Muscle layer of colon (tissue), 2 donors: ENCODE measurements around the gene PIP5K1C.
"Not testable (repeated sequence)": the region's sequence is repeated elsewhere in the genome, so short reads cannot be mapped to it uniquely, and the experiment has no call there.

Experiments used
- H3K27ac ChIP-seq: one replicate; pipeline ENCODE4 v1.7.0; 2013; ENCODE audit warnings: low read depth, mild to moderate bottlenecking, low read length, moderate library complexity
- H3K27me3 ChIP-seq, 2 donors: one replicate each; pipeline ENCODE4 v1.7.0; 2013; ENCODE audit warnings: low read length in 2 of 2, mild to moderate bottlenecking in 2 of 2; ENCODE audit not compliant: insufficient read depth in 2 of 2, control insufficient read depth in 1 of 2
- H3K36me3 ChIP-seq: one replicate; pipeline ENCODE4 v1.7.0; 2013; ENCODE audit warnings: mild to moderate bottlenecking, low read length; ENCODE audit not compliant: insufficient read depth
- H3K4me1 ChIP-seq: one replicate; pipeline ENCODE4 v1.7.0; 2013; ENCODE audit warnings: mild to moderate bottlenecking, low read length; ENCODE audit not compliant: insufficient read depth
- H3K4me3 ChIP-seq, 2 donors: one replicate each; pipeline ENCODE4 v1.7.0; 2013; ENCODE audit warnings: low read length in 2 of 2, low read depth in 1 of 2, mild to moderate bottlenecking in 1 of 2, moderate library complexity in 1 of 2
- H3K9ac ChIP-seq: one replicate; pipeline ENCODE4 v1.7.0; 2013; ENCODE audit warnings: low read length
- H3K9me3 ChIP-seq: one replicate; pipeline ENCODE4 v1.7.0; 2013; ENCODE audit warnings: mild to moderate bottlenecking, low read length
- donor health status: abdominal sarcoma.
- donor health status: Adenocarcinoma of cecum.

PIP5K1C gene

GRCh38 chr19:3591876-3592613 lies 108.2 kb downstream of the PIP5K1C start:
- H3K4me1 ChIP-seq: peaks cover 2% of the 10 kb centered on the region
- no peaks in the 10 kb centered on the region for H3K9me3 ChIP-seq
- no peaks in the 10 kb centered on the region for H3K27me3 ChIP-seq
- no peak overlapping the region for H3K9ac ChIP-seq
- no peak overlapping the region for H3K27ac ChIP-seq
- H3K36me3 ChIP-seq: no peaks in the 10 kb centered on the region
- no peak overlapping the region for H3K4me3 ChIP-seq

- Histone ChIP-seq H3K4me1 (peaks cover 8% of the 10 kb centered on the region), H3K4me3 (no peak overlapping the region)
Measured at GRCh38 chr19:3590991-3591659, 109.1 kb downstream of the PIP5K1C start.

GRCh38 chr19:3589949-3590348 lies 110.3 kb downstream of the PIP5K1C start:
- peaks cover 0 to 16% of the 10 kb centered on the region in 2 donors for H3K27me3 ChIP-seq
- no peaks in the 10 kb centered on the region for H3K36me3 ChIP-seq
- no peak overlapping the region for H3K4me3 ChIP-seq
- H3K9ac ChIP-seq: no peak overlapping the region
- H3K9me3 ChIP-seq: no peaks in the 10 kb centered on the region
- peaks cover 12% of the 10 kb centered on the region for H3K4me1 ChIP-seq
- H3K27ac ChIP-seq: no peak overlapping the region

More at GRCh38 chr19:3590991-3591659, 109.1 kb downstream of the PIP5K1C start:
- no peak overlapping the region for H3K9ac ChIP-seq
- H3K27me3 ChIP-seq: peaks cover 0 to 6% of the 10 kb centered on the region in 2 donors
- H3K9me3 ChIP-seq: no peaks in the 10 kb centered on the region
- H3K36me3 ChIP-seq: no peaks in the 10 kb centered on the region
- no peak overlapping the region for H3K27ac ChIP-seq

GRCh38 chr19:3589439-3589838 lies 110.8 kb downstream of the PIP5K1C start:
- H3K9ac ChIP-seq: no peak overlapping the region
- H3K27me3 ChIP-seq: peaks cover 0 to 17% of the 10 kb centered on the region in 2 donors
- H3K4me1 ChIP-seq: peaks cover 12% of the 10 kb centered on the region
- no peaks in the 10 kb centered on the region for H3K9me3 ChIP-seq
- no peak overlapping the region for H3K27ac ChIP-seq
- H3K4me3 ChIP-seq: no peak overlapping the region
- no peaks in the 10 kb centered on the region for H3K36me3 ChIP-seq

- no peak overlapping the region for H3K27ac ChIP-seq
- no peak overlapping the region for H3K4me3 ChIP-seq
- H3K9ac ChIP-seq: no peak overlapping the region
- H3K27me3 ChIP-seq: peaks cover 0 to 17% of the 10 kb centered on the region in 2 donors
- H3K4me1 ChIP-seq: peaks cover 12% of the 10 kb centered on the region
- no peaks in the 10 kb centered on the region for H3K36me3 ChIP-seq
- H3K9me3 ChIP-seq: no peaks in the 10 kb centered on the region
Measured at GRCh38 chr19:3586707-3587346, 113.4 kb downstream of the PIP5K1C start.

- Histone ChIP-seq H3K4me3 (no peak overlapping the region), H3K9me3 (no peaks in the 10 kb centered on the region), H3K27ac (no peak overlapping the region), H3K27me3 (peaks cover 0 to 17% of the 10 kb centered on the region in 2 donors), H3K9ac (no peak overlapping the region), H3K4me1 (peaks cover 12% of the 10 kb centered on the region), H3K36me3 (no peaks in the 10 kb centered on the region)
Measured at GRCh38 chr19:3586127-3586626, 114.1 kb downstream of the PIP5K1C start.

GRCh38 chr19:3585301-3586126 lies 114.8 kb downstream of the PIP5K1C start, which contains the start of gene GIPC3:
TSS of gene GIPC3 (plus strand) at chr19:3585478. CDS start at chr19:3585598, 120 bp downstream.
- no peaks in the 10 kb centered on the region for H3K9me3 ChIP-seq
- no peak within 1 kb of the TSS for H3K4me3 ChIP-seq
- H3K9ac ChIP-seq: no peak within 1 kb of the TSS
- peaks cover 12% of the 10 kb centered on the region for H3K4me1 ChIP-seq
- H3K27me3 ChIP-seq: peaks cover 0 to 17% of the 10 kb centered on the region in 2 donors
- H3K36me3 ChIP-seq: no peaks in the 10 kb centered on the region
- no peak within 1 kb of the TSS for H3K27ac ChIP-seq

GRCh38 chr19:3584036-3584802 lies 116.0 kb downstream of the PIP5K1C start:
- H3K36me3 ChIP-seq, H3K4me3 ChIP-seq, H3K27ac ChIP-seq, H3K9ac ChIP-seq, H3K9me3 ChIP-seq: not testable (repeated sequence)
- Histone ChIP-seq H3K4me1 (peaks cover 12% of the 10 kb centered on the region), H3K27me3 (peaks cover 0 to 17% of the 10 kb centered on the region in 2 donors)

- H3K9ac ChIP-seq, H3K36me3 ChIP-seq: not testable (repeated sequence)
Measured at GRCh38 chr19:3581792-3582191, 118.5 kb downstream of the PIP5K1C start.

More at GRCh38 chr19:3581792-3582191, 118.5 kb downstream of the PIP5K1C start:
- not testable (repeated sequence) for H3K4me1 ChIP-seq, H3K9me3 ChIP-seq, H3K4me3 ChIP-seq, H3K27ac ChIP-seq
- H3K27me3 ChIP-seq: peaks cover 0 to 17% of the 10 kb centered on the region in 2 donors
